Fibroblast of lung (primary cell): ENCODE results near the gene DDOST.

Experiments used
- CTCF ChIP-seq, 2 donors: IDR thresholded peaks in 1 of 2; conservative IDR thresholded peaks in 1 of 2; 1 replicate in 1 of 2; 2 replicates in 1 of 2; pipeline ENCODE4 v1.5.1; 2011 to 2012; ENCODE audit warnings: low read length in 2 of 2, control low read depth in 1 of 2, inconsistent platforms in 1 of 2, low read depth in 1 of 2, mild to moderate bottlenecking in 1 of 2
- EZH2 ChIP-seq: IDR thresholded peaks from 2 replicates; pipeline ENCODE4 v1.5.1; 2012; ENCODE audit warnings: low read length, control low read depth, mild to moderate bottlenecking; ENCODE audit errors: missing control alignments

DNA sequence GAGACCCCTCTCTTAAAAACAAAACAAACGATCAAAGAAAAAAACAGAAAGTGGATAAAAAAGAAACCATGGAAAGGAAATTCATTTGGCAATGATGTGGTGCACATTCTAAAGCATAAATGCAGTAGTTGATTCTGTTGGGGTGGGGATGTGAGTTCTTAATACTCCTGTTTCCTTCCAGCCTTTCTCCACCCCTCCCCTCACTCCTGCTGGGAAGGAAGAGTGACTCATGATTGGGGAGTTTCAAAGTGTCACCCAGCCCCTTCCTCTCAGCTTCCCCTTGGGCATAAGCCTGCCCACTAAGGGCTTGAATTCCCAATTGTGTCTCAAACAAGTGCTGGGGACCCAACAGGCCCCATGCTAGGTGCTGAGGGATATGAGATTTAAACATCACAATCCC is 34.6 kb downstream of the DDOST start:
- TF ChIP-seq CTCF (conservative IDR thresholded peaks at IDR 0.05 in 1 of 2, IDR thresholded peaks at IDR 0.05 in 1 of 2; ENCODE audit: low read depth in 1 of 2, low read length in 2 of 2), result no peak
- no peak for TF ChIP-seq EZH2
